ENCODE measurements around the gene ATE1.

Gene ATE1

GRCh38 chr10:121695731-121696464, 231.9 kb downstream of the ATE1 start:
- no peak for DNase-seq (ENCODE audit: low read depth)

GRCh38 chr10:121694966-121695643, 232.7 kb downstream of the ATE1 start:
- no peak for DNase-seq (ENCODE audit: low read depth)

GRCh38 chr10:121694327-121694965, 233.4 kb downstream of the ATE1 start:
- no peak for DNase-seq (ENCODE audit: low read depth)

- DNase-seq (ENCODE audit: low read depth): no peak
These were observed 235.2 kb downstream of the ATE1 start for GRCh38 chr10:121692626-121693025.

GRCh38 chr10:121690970-121691369, 236.9 kb downstream of the ATE1 start:
- DNase-seq (ENCODE audit: low read depth): no peak

All from T follicular helper cell (primary cell).